Prostate gland (tissue), 2 donors: Measurements from ENCODE around the gene CDC27. TPM values are rescaled to one million over a fixed set of nuclear protein-coding genes. Genes with fewer than 3 reads are reported as not detected.

ENCODE experiments used
- DNase-seq: peaks from one replicate; pipeline ENCODE4 v3.0.0-alpha.2; 2019; ENCODE audit warnings: low spot score
- H3K27ac ChIP-seq, 2 donors: fragments of 200-600 bp; sonication (generic); 2 replicates each; pipeline ENCODE4 v1.5.1; 2017 to 2019
- H3K27me3 ChIP-seq: fragments of 200-600 bp; sonication (generic); replicated peaks from 2 replicates; pipeline ENCODE4 v1.5.1; 2019; ENCODE audit not compliant: insufficient read depth
- H3K36me3 ChIP-seq, 2 donors: fragments of 200-600 bp; sonication (generic); 1 replicate in 1 of 2; 2 replicates in 1 of 2; pipeline versions ENCODE4 v1.5.1 to v1.8.1; 2017 to 2019
- H3K4me1 ChIP-seq: fragments of 200-600 bp; sonication (generic); replicated peaks from 2 replicates; pipeline ENCODE4 v1.5.1; 2019
- H3K4me3 ChIP-seq, 2 donors: fragments of 200-600 bp; sonication (generic); 2 replicates each; pipeline ENCODE4 v1.5.1; 2017 to 2019
- H3K9me3 ChIP-seq: fragments of 200-600 bp; sonication (generic); 2 replicates; pipeline ENCODE4 v1.5.1; 2017
- POLR2A ChIP-seq: fragments of 450-650 bp; IDR thresholded peaks from one replicate; pipeline ENCODE4 v1.6.1; 2016; ENCODE audit warnings: antibody characterized with exemption, mild to moderate bottlenecking
- POLR2AphosphoS5 ChIP-seq: sonication (generic); formaldehyde crosslinking; IDR thresholded peaks from one replicate; pipeline ENCODE4 v1.6.1; 2017; ENCODE audit warnings: antibody characterized with exemption
- WGBS: methylation state at CpG from one replicate; pipeline ENCODE4 v1.1.5; 2018; 5-methylcytosine and 5-hydroxymethylcytosine counted together
- intact Hi-C: fragments of 100-400 bp; cut with DNase I; formaldehyde crosslinking; loops from one replicate; pipeline ENCODE4 v1.14.2; 2022
- total RNA-seq, 2 donors: library from RNA; depleted of rRNA; stranded (reverse); fragments of >200 nt; gene quantifications; one replicate each; pipeline ENCODE4 v1.1.0, GENCODE V29; 2016
- TF ChIP-seq, protein P1 (sequence below), 4 experiments: fragments of 200-600 bp in 2 of 4; fragments of 450-650 bp in 2 of 4; sonication (generic) in 2 of 4; IDR thresholded peaks; 1 replicate in 3 of 4; 2 replicates in 1 of 4; pipeline ENCODE4 v1.5.1; 2016 to 2019; ENCODE audit warnings: antibody characterized with exemption in 4 of 4, mild to moderate bottlenecking in 2 of 4, moderate library complexity in 2 of 4

Gene CDC27
- total RNA-seq, 2 donors from 2014 or later = 32.2 to 76.9 TPM

DNA sequence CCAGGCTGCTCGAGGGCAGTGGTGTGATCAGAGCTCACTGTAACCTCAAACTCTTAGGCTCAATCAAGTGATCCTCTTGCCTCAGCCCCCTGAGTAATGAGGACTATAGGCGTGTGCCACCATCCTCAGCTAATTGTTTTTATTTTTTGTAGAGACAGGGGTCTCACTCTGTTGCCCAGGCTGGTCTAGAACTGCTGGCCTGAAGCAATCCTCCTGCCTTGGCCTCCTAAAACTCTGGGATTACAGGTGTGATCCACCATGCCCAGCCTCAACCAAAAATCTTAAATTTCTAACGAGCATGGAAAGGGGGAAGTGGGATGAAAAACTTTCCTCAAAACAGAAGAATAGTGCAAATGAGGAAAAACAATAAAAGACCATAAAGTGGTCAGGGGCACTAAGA, 92.8 kb downstream of the CDC27 start:
- intact Hi-C loops = no loop called here
- H3K9me3 ChIP-seq = no peaks in the 10 kb centered on the region
- H3K27me3 ChIP-seq = no peaks in the 10 kb centered on the region
- H3K36me3 ChIP-seq = no peaks in the 10 kb centered on the region
- no peak overlapping the region for H3K4me3 ChIP-seq
- no peak for DNase-seq
- WGBS = 93% methylated on average over 3 of the region's 3 CpGs
- no peaks in the 10 kb centered on the region for H3K4me1 ChIP-seq
- TF ChIP-seq, protein P1, sequence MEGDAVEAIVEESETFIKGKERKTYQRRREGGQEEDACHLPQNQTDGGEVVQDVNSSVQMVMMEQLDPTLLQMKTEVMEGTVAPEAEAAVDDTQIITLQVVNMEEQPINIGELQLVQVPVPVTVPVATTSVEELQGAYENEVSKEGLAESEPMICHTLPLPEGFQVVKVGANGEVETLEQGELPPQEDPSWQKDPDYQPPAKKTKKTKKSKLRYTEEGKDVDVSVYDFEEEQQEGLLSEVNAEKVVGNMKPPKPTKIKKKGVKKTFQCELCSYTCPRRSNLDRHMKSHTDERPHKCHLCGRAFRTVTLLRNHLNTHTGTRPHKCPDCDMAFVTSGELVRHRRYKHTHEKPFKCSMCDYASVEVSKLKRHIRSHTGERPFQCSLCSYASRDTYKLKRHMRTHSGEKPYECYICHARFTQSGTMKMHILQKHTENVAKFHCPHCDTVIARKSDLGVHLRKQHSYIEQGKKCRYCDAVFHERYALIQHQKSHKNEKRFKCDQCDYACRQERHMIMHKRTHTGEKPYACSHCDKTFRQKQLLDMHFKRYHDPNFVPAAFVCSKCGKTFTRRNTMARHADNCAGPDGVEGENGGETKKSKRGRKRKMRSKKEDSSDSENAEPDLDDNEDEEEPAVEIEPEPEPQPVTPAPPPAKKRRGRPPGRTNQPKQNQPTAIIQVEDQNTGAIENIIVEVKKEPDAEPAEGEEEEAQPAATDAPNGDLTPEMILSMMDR (IDR thresholded peaks at IDR 0.05) = no peak
- TF ChIP-seq POLR2AphosphoS5 (no peak), POLR2A (no peak)
- no peak overlapping the region for H3K27ac ChIP-seq

DNA sequence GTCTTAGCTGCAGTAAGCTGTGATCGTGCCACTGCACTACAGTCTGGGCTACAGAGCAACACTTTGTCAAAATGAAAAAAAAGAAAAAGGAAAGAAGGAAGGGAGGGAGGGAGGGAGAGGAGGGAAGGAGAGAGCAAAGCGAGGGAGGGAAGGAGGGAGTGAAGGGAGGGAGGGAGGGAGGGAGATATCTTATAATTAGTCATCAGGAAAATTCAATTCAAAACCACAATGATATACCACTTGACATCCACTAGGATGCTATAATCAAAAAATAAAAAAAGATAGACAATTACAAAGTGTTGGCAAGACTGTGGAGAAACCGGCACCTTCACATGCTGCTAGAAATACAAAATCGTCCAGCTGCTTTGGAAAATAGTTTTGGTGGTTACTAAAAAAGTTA, 93.8 kb downstream of the CDC27 start:
- intact Hi-C loops = no loop called here
- Histone ChIP-seq H3K9me3 (no peaks in the 10 kb centered on the region), H3K36me3 (no peaks in the 10 kb centered on the region), H3K27me3 (no peaks in the 10 kb centered on the region), H3K4me1 (no peaks in the 10 kb centered on the region), H3K4me3 (no peak overlapping the region), H3K27ac (no peak overlapping the region)
- WGBS = 58% methylated on average over 4 of the region's 4 CpGs
- no peak for DNase-seq
- TF ChIP-seq, protein P1 (IDR thresholded peaks at IDR 0.05) = no peak
- TF ChIP-seq POLR2A = no peak
- no peak for TF ChIP-seq POLR2AphosphoS5

DNA sequence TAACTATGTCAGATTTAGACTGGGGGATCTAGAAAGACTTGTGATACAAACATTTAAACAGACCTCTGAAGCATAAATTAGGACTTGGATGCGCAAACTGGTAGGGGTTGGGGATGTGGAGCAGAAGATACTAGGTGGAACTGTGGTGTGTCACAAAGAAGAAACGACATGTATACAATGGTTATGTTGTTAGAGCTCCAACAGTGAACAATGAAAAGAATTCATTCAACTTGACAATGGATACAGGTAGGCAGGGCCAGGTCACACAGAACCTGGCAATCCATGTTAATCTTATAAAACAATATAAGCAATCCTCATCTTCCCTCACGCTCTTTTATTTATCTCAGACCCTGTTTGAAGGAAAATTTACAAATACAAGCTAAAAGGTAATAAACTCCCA, 102.0 kb downstream of the CDC27 start:
- TF ChIP-seq POLR2AphosphoS5 = no peak
- TF ChIP-seq, protein P1 (IDR thresholded peaks at IDR 0.05) = no peak
- no peak for TF ChIP-seq POLR2A
- WGBS = 74% methylated on average over 3 of the region's 3 CpGs
- no peak for DNase-seq
- no peak overlapping the region for H3K4me3 ChIP-seq
- H3K27me3 ChIP-seq = no peaks in the 10 kb centered on the region
- intact Hi-C loops = no loop called here
- no peaks in the 10 kb centered on the region for H3K9me3 ChIP-seq
- H3K27ac ChIP-seq = no peak overlapping the region
- H3K36me3 ChIP-seq = no peaks in the 10 kb centered on the region
- H3K4me1 ChIP-seq = no peaks in the 10 kb centered on the region

DNA sequence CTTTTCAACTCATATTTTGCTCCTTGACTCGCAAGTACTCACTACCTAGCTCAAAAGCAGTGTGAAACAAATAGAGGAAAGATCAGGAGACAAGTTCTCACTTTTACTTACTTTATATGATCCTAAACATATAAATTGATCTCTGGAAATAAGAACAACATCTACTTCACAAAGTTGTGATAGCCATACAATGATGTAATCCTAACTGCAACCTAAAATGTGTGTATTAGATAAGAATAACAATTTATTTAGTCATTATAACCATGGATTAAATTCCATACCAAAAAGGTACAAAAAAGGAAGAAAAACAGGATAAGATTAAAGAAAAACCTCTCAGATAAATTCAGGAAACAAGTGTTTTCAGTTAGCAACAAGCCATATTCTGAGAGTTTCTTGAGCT, 103.4 kb downstream of the CDC27 start:
- no peaks in the 10 kb centered on the region for H3K4me1 ChIP-seq
- H3K9me3 ChIP-seq = no peaks in the 10 kb centered on the region
- DNase-seq = no peak
- WGBS = 96% methylated on average over 1 of the region's 1 CpG
- H3K27me3 ChIP-seq = no peaks in the 10 kb centered on the region
- TF ChIP-seq, protein P1 (IDR thresholded peaks at IDR 0.05) = no peak
- TF ChIP-seq POLR2A (no peak), POLR2AphosphoS5 (no peak)
- intact Hi-C loops = no loop called here
- no peak overlapping the region for H3K27ac ChIP-seq
- H3K36me3 ChIP-seq = no peaks in the 10 kb centered on the region
- no peak overlapping the region for H3K4me3 ChIP-seq

DNA sequence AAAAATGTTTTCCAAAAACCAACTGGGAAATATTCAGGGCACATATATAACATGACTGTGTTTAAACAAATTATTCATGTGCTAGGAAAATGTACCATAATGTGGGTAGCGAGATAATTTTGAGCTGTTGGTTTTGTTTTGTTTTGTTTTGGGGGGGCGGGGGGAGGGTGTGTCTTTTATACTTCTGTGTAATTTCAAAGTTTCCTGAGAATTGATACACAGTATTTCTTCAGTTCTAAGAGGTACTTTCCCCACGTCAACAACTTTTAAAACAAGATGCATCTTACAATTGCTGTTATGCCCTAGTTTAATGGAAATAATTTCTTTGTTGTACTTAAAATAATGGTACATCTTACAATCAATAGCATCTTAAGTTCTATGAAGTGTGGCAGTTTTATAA, 110.3 kb downstream of the CDC27 start:
- Histone ChIP-seq H3K4me3 (no peak overlapping the region), H3K36me3 (no peaks in the 10 kb centered on the region), H3K4me1 (no peaks in the 10 kb centered on the region), H3K9me3 (no peaks in the 10 kb centered on the region), H3K27ac (no peak overlapping the region), H3K27me3 (no peaks in the 10 kb centered on the region)
- WGBS = 94% methylated on average over 3 of the region's 3 CpGs
- intact Hi-C loops = no loop called here
- no peak for DNase-seq
- no peak for TF ChIP-seq POLR2A
